Prostate gland (tissue), 2 donors: ENCODE data around the gene BCAS3. TPM values are rescaled to one million over a fixed set of nuclear protein-coding genes. Genes with fewer than 3 reads are reported as not detected.
"Not testable (repeated sequence)": the region's sequence is repeated elsewhere in the genome, so short reads cannot be mapped to it uniquely, and the experiment has no call there.

ENCODE experiments used
- DNase-seq: peaks from one replicate; pipeline ENCODE4 v3.0.0-alpha.2; 2019; ENCODE audit warnings: low spot score
- H3K27ac ChIP-seq, 2 donors: fragments of 200-600 bp; sonication (generic); 2 replicates each; pipeline ENCODE4 v1.5.1; 2017 to 2019
- H3K27me3 ChIP-seq: fragments of 200-600 bp; sonication (generic); replicated peaks from 2 replicates; pipeline ENCODE4 v1.5.1; 2019; ENCODE audit not compliant: insufficient read depth
- H3K36me3 ChIP-seq, 2 donors: fragments of 200-600 bp; sonication (generic); 1 replicate in 1 of 2; 2 replicates in 1 of 2; pipeline versions ENCODE4 v1.5.1 to v1.8.1; 2017 to 2019
- H3K4me1 ChIP-seq: fragments of 200-600 bp; sonication (generic); replicated peaks from 2 replicates; pipeline ENCODE4 v1.5.1; 2019
- H3K4me3 ChIP-seq, 2 donors: fragments of 200-600 bp; sonication (generic); 2 replicates each; pipeline ENCODE4 v1.5.1; 2017 to 2019
- H3K9me3 ChIP-seq: fragments of 200-600 bp; sonication (generic); 2 replicates; pipeline ENCODE4 v1.5.1; 2017
- POLR2A ChIP-seq: fragments of 450-650 bp; IDR thresholded peaks from one replicate; pipeline ENCODE4 v1.6.1; 2016; ENCODE audit warnings: antibody characterized with exemption, mild to moderate bottlenecking
- POLR2AphosphoS5 ChIP-seq: sonication (generic); formaldehyde crosslinking; IDR thresholded peaks from one replicate; pipeline ENCODE4 v1.6.1; 2017; ENCODE audit warnings: antibody characterized with exemption
- WGBS: methylation state at CpG from one replicate; pipeline ENCODE4 v1.1.5; 2018; 5-methylcytosine and 5-hydroxymethylcytosine counted together
- intact Hi-C: fragments of 100-400 bp; cut with DNase I; formaldehyde crosslinking; loops from one replicate; pipeline ENCODE4 v1.14.2; 2022
- total RNA-seq, 2 donors: library from RNA; depleted of rRNA; stranded (reverse); fragments of >200 nt; gene quantifications; one replicate each; pipeline ENCODE4 v1.1.0, GENCODE V29; 2016
- TF ChIP-seq, protein P1 (sequence below), 4 experiments: fragments of 200-600 bp in 2 of 4; fragments of 450-650 bp in 2 of 4; sonication (generic) in 2 of 4; IDR thresholded peaks; 1 replicate in 3 of 4; 2 replicates in 1 of 4; pipeline ENCODE4 v1.5.1; 2016 to 2019; ENCODE audit warnings: antibody characterized with exemption in 4 of 4, mild to moderate bottlenecking in 2 of 4, moderate library complexity in 2 of 4

BCAS3 gene
- total RNA-seq, 2 donors from 2014 or later, result 57.8 to 93.9 TPM

DNA sequence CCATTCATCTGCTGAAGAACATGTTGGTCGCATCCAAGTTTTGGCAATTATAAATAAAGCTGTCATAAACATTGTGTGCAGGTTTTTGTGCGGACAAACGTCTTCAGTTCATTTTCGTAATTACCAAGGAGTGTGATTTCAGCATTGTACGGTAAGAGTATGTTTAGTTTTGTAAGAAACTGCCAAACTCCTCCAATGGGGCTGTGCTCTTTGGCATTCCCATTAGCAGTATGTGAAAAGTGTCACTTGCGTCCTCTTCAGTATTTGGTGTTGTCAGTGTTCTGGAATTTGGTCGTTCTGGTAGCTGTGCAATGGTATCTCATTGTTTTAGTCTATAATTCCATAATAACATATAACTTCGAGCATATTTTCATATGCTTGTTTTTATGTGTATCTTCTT is 120.9 kb downstream of the BCAS3 start:
- Histone ChIP-seq H3K4me1 (no peaks in the 10 kb centered on the region), H3K4me3 (no peak overlapping the region), H3K36me3 (no peaks in the 10 kb centered on the region), H3K9me3 (no peaks in the 10 kb centered on the region), H3K27me3 (no peaks in the 10 kb centered on the region), H3K27ac (no peak overlapping the region)
- no peak for DNase-seq
- TF ChIP-seq POLR2AphosphoS5, result no peak
- TF ChIP-seq, protein P1, sequence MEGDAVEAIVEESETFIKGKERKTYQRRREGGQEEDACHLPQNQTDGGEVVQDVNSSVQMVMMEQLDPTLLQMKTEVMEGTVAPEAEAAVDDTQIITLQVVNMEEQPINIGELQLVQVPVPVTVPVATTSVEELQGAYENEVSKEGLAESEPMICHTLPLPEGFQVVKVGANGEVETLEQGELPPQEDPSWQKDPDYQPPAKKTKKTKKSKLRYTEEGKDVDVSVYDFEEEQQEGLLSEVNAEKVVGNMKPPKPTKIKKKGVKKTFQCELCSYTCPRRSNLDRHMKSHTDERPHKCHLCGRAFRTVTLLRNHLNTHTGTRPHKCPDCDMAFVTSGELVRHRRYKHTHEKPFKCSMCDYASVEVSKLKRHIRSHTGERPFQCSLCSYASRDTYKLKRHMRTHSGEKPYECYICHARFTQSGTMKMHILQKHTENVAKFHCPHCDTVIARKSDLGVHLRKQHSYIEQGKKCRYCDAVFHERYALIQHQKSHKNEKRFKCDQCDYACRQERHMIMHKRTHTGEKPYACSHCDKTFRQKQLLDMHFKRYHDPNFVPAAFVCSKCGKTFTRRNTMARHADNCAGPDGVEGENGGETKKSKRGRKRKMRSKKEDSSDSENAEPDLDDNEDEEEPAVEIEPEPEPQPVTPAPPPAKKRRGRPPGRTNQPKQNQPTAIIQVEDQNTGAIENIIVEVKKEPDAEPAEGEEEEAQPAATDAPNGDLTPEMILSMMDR (IDR thresholded peaks at IDR 0.05), result no peak
- no peak for TF ChIP-seq POLR2A
- WGBS, result 62% methylated on average over 8 of the region's 8 CpGs
- intact Hi-C loops, result no loop called here

DNA sequence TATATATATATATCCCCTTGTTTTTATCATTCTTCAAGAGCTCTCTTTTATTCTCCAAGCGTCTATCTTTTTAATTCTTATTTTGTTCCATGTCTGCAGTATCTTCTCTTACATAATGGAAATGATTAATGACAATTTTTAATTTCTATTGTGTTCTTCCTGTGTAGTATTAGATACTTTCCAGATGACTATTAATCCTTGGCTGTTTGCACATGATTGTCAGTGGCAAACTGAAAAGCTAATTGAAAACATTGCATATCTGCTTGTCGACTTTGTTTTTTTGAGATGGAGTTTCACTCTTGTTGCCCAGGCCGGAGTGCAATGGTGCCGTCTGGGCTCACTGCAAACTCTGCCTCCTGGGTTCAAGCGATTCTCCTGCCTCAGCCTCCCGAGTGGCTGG is 124.7 kb downstream of the BCAS3 start:
- WGBS, result 93% methylated on average over 6 of the region's 6 CpGs
- intact Hi-C loops, result no loop called here
- no peak overlapping the region for H3K4me3 ChIP-seq
- TF ChIP-seq, protein P1 (IDR thresholded peaks at IDR 0.05), result no peak
- no peak for TF ChIP-seq POLR2A
- TF ChIP-seq POLR2AphosphoS5, result no peak
- no peaks in the 10 kb centered on the region for H3K9me3 ChIP-seq
- H3K36me3 ChIP-seq, result no peaks in the 10 kb centered on the region
- H3K27ac ChIP-seq, result no peak overlapping the region
- no peaks in the 10 kb centered on the region for H3K27me3 ChIP-seq
- H3K4me1 ChIP-seq, result no peaks in the 10 kb centered on the region
- no peak for DNase-seq

DNA sequence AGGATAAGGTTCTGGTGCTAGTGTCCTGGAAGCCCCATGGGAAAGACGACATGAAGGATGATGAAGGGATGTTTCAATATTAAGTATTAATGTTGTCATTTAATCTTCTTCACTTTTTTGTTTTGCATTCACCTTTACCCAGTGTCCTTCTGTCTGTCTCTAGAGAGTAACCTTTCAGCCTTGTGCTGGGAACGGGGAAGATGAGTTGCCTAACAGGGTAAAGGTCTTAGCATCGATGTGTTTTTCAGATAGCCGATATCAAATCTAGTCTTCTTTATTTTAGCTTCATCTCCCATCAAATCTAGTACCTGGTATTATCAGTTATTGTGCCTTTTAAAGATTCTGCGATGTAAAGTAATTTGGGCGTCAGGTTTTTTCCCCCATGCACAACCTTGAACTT is 125.4 kb downstream of the BCAS3 start:
- no peak overlapping the region for H3K4me3 ChIP-seq
- no peaks in the 10 kb centered on the region for H3K4me1 ChIP-seq
- intact Hi-C loops, result no loop called here
- no peaks in the 10 kb centered on the region for H3K9me3 ChIP-seq
- TF ChIP-seq POLR2AphosphoS5, result no peak
- H3K27ac ChIP-seq, result no peak overlapping the region
- H3K27me3 ChIP-seq, result no peaks in the 10 kb centered on the region
- no peaks in the 10 kb centered on the region for H3K36me3 ChIP-seq
- 97% methylated on average over 6 of the region's 6 CpGs for WGBS
- DNase-seq, result no peak

DNA sequence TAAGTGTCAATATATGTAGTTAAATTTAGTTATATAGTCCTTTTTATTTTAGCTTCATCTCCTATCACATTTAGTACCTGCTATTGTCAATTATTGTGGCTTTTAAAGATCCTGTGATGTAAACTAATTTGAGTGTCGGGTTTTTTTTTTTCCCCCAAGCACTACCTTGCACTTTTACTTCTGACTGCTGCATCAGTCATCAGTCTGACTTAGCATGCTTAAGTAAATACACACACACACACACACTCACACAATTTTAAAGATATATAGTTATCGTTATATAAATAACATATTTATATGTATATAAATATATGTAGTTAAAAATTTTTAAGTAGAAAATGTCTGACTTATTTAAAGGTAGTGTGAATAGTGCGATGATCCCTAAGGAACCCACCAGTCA is 127.2 kb downstream of the BCAS3 start:
- TF ChIP-seq, protein P1 (IDR thresholded peaks at IDR 0.05), result no peak
- TF ChIP-seq POLR2AphosphoS5 (no peak), POLR2A (no peak)

DNA sequence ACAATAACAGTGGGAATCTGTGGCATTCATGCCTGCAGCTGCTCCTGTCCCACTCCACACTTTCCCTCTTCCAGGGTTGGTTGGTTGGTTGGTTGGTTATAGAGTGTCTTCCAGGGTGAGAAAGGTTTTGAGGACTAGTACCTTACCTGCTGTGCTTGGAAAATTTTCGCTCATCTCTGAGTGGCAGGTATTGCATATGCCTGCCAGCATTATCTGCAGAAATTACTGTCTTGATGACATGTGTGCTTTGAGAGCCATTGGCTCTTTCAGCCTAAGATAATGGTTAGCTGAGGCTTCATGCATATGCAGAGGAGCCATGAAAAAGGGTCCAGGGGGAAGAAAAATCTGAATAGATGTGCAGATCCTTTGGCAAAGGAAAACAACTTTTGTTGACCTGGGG is 131.8 kb downstream of the BCAS3 start:
- 95% methylated on average over 1 of the region's 1 CpG for WGBS
- intact Hi-C loops, result no loop called here

More for the DNA sequence above, 127.2 kb downstream of the BCAS3 start:
- 98% methylated on average over 3 of the region's 3 CpGs for WGBS
- H3K4me1 ChIP-seq, result no peaks in the 10 kb centered on the region
- no peak for DNase-seq
- H3K36me3 ChIP-seq, result no peaks in the 10 kb centered on the region
- no peaks in the 10 kb centered on the region for H3K27me3 ChIP-seq
- H3K27ac ChIP-seq, result no peak overlapping the region
- no peaks in the 10 kb centered on the region for H3K9me3 ChIP-seq
- H3K4me3 ChIP-seq, result no peak overlapping the region
- intact Hi-C loops, result no loop called here

DNA sequence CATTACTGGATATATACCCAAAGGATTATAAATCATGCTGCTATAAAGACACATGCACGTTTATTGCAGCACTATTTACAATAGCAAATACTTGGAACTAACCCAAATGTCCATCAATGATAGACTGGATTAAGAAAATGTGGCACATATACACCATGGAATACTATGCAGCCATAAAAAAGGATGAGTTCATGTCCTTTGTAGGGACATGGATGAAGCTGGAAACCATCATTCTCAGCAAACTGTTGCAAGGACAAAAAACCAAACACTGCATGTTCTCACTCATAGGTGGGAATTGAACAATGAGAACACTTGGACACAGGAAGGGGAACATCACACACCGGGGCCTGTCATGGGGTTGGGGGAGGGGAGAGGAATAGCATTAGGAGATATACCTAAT is 137.3 kb downstream of the BCAS3 start:
- DNase-seq, H3K4me1 ChIP-seq, H3K27me3 ChIP-seq, H3K36me3 ChIP-seq, intact Hi-C loops, H3K4me3 ChIP-seq, H3K27ac ChIP-seq, H3K9me3 ChIP-seq: not testable (repeated sequence)
- 67% methylated on average over 2 of the region's 2 CpGs for WGBS

More for the DNA sequence above, 131.8 kb downstream of the BCAS3 start:
- Histone ChIP-seq H3K4me3 (no peak overlapping the region), H3K27ac (no peak overlapping the region), H3K27me3 (no peaks in the 10 kb centered on the region), H3K4me1 (no peaks in the 10 kb centered on the region), H3K9me3 (no peaks in the 10 kb centered on the region), H3K36me3 (no peaks in the 10 kb centered on the region)
- TF ChIP-seq, protein P1 (IDR thresholded peaks at IDR 0.05), result no peak
- TF ChIP-seq POLR2A (no peak), POLR2AphosphoS5 (no peak)
- DNase-seq, result no peak
